ENCODE results near the gene POF1B.

POF1B gene

DNA sequence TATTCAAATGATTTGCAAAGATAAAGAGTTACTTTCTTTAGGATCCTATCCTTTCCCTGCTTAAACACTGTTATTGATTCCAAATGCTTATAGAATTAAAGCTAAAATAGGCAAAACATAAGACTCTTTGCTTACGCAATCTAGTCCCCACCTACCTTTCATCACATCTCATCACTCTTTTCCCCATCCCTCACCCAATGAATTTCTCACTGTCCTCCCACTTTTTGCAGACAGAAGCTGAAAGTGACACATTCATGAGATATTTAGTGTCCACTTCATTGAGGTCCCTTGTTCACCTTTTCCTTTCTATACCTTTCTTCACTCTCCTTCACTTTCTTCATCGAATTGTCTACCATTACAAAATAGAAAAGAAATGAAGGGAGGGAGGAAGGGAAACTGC, 136.3 kb downstream of the POF1B start:
- no peak for DNase-seq
